Kidney (tissue), 14 donors: Measurements from ENCODE around the gene TPM1. TPM values are rescaled to one million over a fixed set of nuclear protein-coding genes. Genes with fewer than 3 reads are reported as not detected.

ENCODE experiments used
- DNase-seq, 5 donors: peaks; one replicate each; pipeline ENCODE4 v3.0.0-alpha.2; 2013 to 2020
- FAIRE-seq: peaks from 2 replicates; lab custom pipeline; 2012; peaks lifted over from hg19 to GRCh38; lab: Jason Lieb, UNC
- H3K27ac ChIP-seq, 2 donors: one replicate each; pipeline ENCODE4 v1.7.0; 2013; ENCODE audit warnings: low read depth in 2 of 2, low read length in 2 of 2, inconsistent platforms in 1 of 2
- H3K27me3 ChIP-seq: one replicate; pipeline ENCODE4 v1.7.1; 2013; ENCODE audit warnings: low read length, inconsistent platforms; ENCODE audit not compliant: control insufficient read depth, insufficient read depth
- H3K36me3 ChIP-seq, 3 donors: one replicate each; pipeline versions ENCODE4 v1.7.0 to v1.7.1; 2013; ENCODE audit warnings: low read length in 3 of 3, control low read depth in 1 of 3, inconsistent platforms in 1 of 3; ENCODE audit not compliant: insufficient read depth in 3 of 3, control insufficient read depth in 2 of 3
- H3K4me1 ChIP-seq, 3 donors: one replicate each; pipeline versions ENCODE4 v1.7.0 to v1.7.1; 2013; ENCODE audit warnings: low read length in 3 of 3, inconsistent platforms in 1 of 3, low read depth in 1 of 3; ENCODE audit not compliant: control insufficient read depth in 2 of 3, insufficient read depth in 2 of 3
- H3K4me3 ChIP-seq, 3 donors: one replicate each; pipeline versions ENCODE4 v1.7.0 to v1.8.1; 2013; ENCODE audit warnings: low read length in 3 of 3, control low read depth in 1 of 3, inconsistent platforms in 1 of 3
- H3K9ac ChIP-seq, 3 donors: one replicate each; pipeline versions ENCODE4 v1.7.0 to v1.7.1; 2013; ENCODE audit warnings: low read length in 3 of 3, control low read depth in 1 of 3, inconsistent platforms in 1 of 3
- H3K9me3 ChIP-seq, 3 donors: one replicate each; pipeline versions ENCODE4 v1.7.0 to v1.7.1; 2013; ENCODE audit warnings: low read length in 3 of 3, control low read depth in 1 of 3, inconsistent platforms in 1 of 3; ENCODE audit not compliant: control insufficient read depth in 2 of 3, insufficient read depth in 1 of 3
- CTCF ChIP-seq: IDR thresholded peaks from 3 replicates; pipeline ENCODE4 v1.5.1; 2012; ENCODE audit warnings: mild to moderate bottlenecking, moderate library complexity, borderline replicate concordance; ENCODE audit not compliant: insufficient read depth; ENCODE audit errors: extremely low read depth
- intact Hi-C: fragments of 100-400 bp; cut with DNase I; formaldehyde crosslinking; loops from one replicate; pipeline ENCODE4 v1.11.1; 2022
- polyA plus RNA-seq: library from polyadenylated mRNA; stranded (reverse); fragments of 350-450 nt; fragmentation: Illumina TruSeq; extraction: RNeasy Lipid Tissue Mini Kit (QIAGEN cat#74804); gene quantifications from one replicate; pipeline ENCODE4 v1.2.3, GENCODE V29; 2014; ENCODE audit warnings: low read depth, low replicate concordance; ENCODE audit not compliant: insufficient read depth
- total RNA-seq: library from RNA; stranded (reverse); fragmentation: NEBNext Ultra II Directional; extraction: Animal tissue kit (Norgen Biotek cat#: 25700); gene quantifications from one replicate; pipeline ENCODE4 v1.2.1, GENCODE V29; 2021
- donor health status: control.
- donor health status: control.
- donor health status: control.
- donor health status: control.
- donor health status: control.
- donor health status: DM: yes; HTN: yes; CAD: no.
- donor health status: Normal renal cell carcinoma (clear cell type).

The TPM1 gene
- total and polyA plus RNA-seq, 2 donors from 2014 or later: 252 to 473 TPM

DNA sequence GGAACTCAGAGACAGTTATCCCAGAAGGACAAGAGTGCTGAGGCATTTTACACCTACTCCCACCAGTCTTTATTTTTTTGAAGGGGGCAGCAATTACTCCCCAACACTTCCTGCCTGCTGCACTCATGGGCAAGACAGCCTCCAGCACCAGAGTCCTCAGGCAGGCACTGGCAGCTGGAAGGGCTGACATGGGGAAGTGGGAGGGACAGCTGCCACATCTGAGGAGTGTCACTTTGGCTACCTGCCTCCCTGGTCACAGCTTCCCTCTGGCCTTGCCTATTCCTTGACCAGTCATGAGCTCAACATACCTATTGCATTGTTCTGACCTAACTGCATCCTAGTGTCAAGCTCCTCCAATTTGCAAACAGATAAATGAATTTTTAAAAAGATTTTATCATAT, 68.9 kb downstream of the TPM1 start:
- Histone ChIP-seq H3K9ac (no peak overlapping the region), H3K27me3 (no peaks in the 10 kb centered on the region), H3K27ac (no peak overlapping the region), H3K9me3 (no peaks in the 10 kb centered on the region), H3K4me3 (no peak overlapping the region), H3K4me1 (no peaks in the 10 kb centered on the region), H3K36me3 (no peaks in the 10 kb centered on the region)
- FAIRE-seq (no peak), DNase-seq (no peak)
- intact Hi-C loops: no loop called here
- TF ChIP-seq CTCF: no peak

GRCh38 chr15:63112871-63113270, 70.3 kb downstream of the TPM1 start:
- Histone ChIP-seq H3K27ac (no peak overlapping the region), H3K4me1 (no peaks in the 10 kb centered on the region), H3K9me3 (no peaks in the 10 kb centered on the region), H3K36me3 (no peaks in the 10 kb centered on the region), H3K9ac (no peak overlapping the region), H3K27me3 (no peaks in the 10 kb centered on the region), H3K4me3 (no peak overlapping the region)
- FAIRE-seq: no peak
- TF ChIP-seq CTCF: no peak
- intact Hi-C loops: no loop called here
- DNase-seq: no peak

DNA sequence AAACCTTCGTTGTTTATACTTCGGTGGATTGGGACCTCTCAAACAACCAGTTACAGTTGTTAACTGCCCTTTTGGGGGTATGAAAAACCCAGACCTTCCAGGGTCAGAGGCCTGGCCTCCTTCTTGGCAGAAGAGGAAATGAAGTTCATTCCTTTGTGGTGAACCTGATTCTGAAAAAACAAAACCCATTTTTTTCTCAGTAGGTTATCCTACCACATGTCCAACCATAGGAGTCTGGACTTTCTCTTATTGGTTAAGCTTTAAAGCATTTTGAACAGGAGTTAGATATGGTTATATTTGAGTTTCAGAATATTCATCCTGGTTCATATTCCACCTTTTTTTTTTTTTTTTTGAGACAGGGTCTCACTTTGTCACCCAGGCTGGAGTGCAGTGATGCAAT, 71.9 kb downstream of the TPM1 start:
- Histone ChIP-seq H3K9me3 (no peaks in the 10 kb centered on the region), H3K4me3 (no peak overlapping the region), H3K36me3 (no peaks in the 10 kb centered on the region), H3K27ac (no peak overlapping the region), H3K4me1 (no peaks in the 10 kb centered on the region), H3K9ac (no peak overlapping the region), H3K27me3 (no peaks in the 10 kb centered on the region)
- TF ChIP-seq CTCF: no peak
- DNase-seq: no peak
- no peak for FAIRE-seq
- intact Hi-C loops: no loop called here

Other genes starting within 250 kb of the TPM1 start
- gene LACTB, start 79.1 kb downstream of the TPM1 start, total RNA-seq: 17.6 TPM
- gene LACTB, start 79.1 kb downstream of the TPM1 start, polyA plus RNA-seq: 16.8 TPM
- 120 TPM for gene RPS27L, start 114.7 kb downstream of the TPM1 start, total RNA-seq
- gene RPS27L, start 114.7 kb downstream of the TPM1 start, polyA plus RNA-seq: 372 TPM
- 33.6 TPM for gene RAB8B, start 146.9 kb downstream of the TPM1 start, total RNA-seq
- 7.1 TPM for gene RAB8B, start 146.9 kb downstream of the TPM1 start, polyA plus RNA-seq
- 22.4 TPM for gene APH1B, start 234.9 kb downstream of the TPM1 start, total RNA-seq
- 12.3 TPM for gene APH1B, start 234.9 kb downstream of the TPM1 start, polyA plus RNA-seq